ENCODE data around the gene ITGB1BP2.
A peak's percentile ranks its signal among the peaks of the same experiment; 100 is the strongest.
"Not testable (repeated sequence)": the region's sequence is repeated elsewhere in the genome, so short reads cannot be mapped to it uniquely, and the experiment has no call there.

Gene ITGB1BP2

GRCh38 chrX:71301195-71301924, at the start of gene ITGB1BP2:
Gene ITGB1BP2, plus strand, starts transcription at chrX:71301750. Its CDS starts 57 bp downstream, at chrX:71301807.
- DNase-seq (ENCODE audit: low read depth), result no peak

DNA sequence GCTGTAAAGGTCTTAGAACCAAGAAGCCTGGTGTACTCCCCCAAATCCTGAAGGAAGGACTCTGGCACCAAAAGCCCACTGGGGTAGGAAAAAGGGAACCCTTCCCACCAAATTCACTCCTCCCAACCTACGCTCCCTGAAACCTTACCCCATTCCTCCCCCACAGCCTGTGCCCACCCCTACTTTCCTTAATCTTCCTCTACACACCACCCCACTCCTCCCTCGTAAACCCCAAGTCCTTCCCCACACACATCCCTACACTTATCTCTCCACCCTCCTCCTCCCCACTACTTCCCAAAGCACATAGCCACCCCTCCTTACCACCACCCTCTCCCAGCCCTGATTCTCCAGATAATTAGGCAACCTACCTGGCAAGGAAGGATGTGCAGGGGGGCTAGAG, 49.3 kb upstream of the ITGB1BP2 start:
- DNase-seq (ENCODE audit: low read depth), result no peak

GRCh38 chrX:71253253-71254091, 48.1 kb upstream of the ITGB1BP2 start:
- DNase-seq (ENCODE audit: low read depth), result peak; percentile 35

- peak; percentile 74 for DNase-seq (ENCODE audit: low read depth)
Observed at GRCh38 chrX:71254092-71254963, 47.2 kb upstream of the ITGB1BP2 start, which contains the start of gene ZMYM3. Gene ZMYM3, minus strand, starts transcription at chrX:71254140. Its CDS starts 885 bp downstream, at chrX:71253255.

DNA sequence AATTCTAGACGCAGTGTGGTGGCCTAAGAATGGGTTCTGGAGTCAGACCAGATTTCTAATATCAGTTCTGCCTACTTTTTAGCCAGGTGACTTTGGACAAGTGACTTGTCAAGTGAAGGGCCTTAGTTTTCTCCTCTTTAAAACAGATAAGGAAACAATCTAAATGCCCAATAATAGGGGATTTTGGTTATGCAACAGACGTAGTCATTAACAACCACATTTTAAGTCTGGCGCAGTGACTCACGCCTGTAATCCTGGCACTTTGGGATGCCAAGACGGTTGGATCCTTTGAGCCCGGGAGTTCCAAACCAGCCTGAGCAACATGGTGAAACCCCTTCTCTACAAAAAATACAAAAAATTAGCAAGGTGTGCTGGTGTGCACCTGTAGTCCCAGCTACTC, 45.5 kb upstream of the ITGB1BP2 start:
- no peak for DNase-seq (ENCODE audit: low read depth)

- DNase-seq (ENCODE audit: low read depth), result no peak
Observed at GRCh38 chrX:71256856-71257255, 44.7 kb upstream of the ITGB1BP2 start.

DNA sequence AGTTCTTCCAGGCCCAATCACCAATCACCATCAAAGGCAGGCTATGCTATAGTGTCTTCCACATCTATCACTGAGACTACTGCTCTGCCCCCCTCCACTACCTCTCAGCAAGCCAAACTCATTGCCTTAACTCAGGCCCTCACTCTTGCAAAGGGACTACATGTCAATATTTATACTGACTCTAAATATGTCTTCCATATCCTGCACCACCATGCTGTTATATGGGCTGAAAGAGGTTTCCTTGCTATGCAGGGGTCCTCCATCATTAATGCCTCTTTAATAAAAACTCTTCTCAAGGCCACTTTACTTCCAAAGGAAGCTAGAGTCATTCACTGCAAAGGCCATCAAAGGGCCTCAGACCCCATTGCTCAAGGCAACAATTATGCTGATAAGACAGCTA, 32.9 kb upstream of the ITGB1BP2 start:
- DNase-seq (ENCODE audit: low read depth), result not testable (repeated sequence)

- DNase-seq (ENCODE audit: low read depth), result no peak
Observed at GRCh38 chrX:71269801-71270395, 31.7 kb upstream of the ITGB1BP2 start.

DNA sequence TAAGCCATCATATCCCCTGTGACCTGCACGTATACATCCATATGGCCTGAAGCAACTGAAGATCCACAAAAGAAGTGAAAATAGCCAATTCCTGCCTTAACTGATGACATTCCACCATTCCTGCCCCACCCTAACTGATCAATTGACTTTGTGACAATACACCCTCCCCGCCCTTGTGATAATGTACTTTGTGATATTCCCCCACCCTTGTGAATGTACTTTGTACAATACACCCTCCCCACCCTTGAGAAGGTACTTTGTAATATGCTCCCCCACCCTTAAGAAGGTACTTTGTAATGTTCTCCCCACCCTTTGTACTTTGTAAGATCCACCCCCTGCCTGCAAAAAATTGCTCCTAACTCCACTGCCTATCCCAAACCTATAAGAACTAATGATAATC, 29.2 kb upstream of the ITGB1BP2 start:
- not testable (repeated sequence) for DNase-seq (ENCODE audit: low read depth)

- DNase-seq (ENCODE audit: low read depth), result not testable (repeated sequence)
Observed at GRCh38 chrX:71281300-71281699, 20.2 kb upstream of the ITGB1BP2 start.

DNA sequence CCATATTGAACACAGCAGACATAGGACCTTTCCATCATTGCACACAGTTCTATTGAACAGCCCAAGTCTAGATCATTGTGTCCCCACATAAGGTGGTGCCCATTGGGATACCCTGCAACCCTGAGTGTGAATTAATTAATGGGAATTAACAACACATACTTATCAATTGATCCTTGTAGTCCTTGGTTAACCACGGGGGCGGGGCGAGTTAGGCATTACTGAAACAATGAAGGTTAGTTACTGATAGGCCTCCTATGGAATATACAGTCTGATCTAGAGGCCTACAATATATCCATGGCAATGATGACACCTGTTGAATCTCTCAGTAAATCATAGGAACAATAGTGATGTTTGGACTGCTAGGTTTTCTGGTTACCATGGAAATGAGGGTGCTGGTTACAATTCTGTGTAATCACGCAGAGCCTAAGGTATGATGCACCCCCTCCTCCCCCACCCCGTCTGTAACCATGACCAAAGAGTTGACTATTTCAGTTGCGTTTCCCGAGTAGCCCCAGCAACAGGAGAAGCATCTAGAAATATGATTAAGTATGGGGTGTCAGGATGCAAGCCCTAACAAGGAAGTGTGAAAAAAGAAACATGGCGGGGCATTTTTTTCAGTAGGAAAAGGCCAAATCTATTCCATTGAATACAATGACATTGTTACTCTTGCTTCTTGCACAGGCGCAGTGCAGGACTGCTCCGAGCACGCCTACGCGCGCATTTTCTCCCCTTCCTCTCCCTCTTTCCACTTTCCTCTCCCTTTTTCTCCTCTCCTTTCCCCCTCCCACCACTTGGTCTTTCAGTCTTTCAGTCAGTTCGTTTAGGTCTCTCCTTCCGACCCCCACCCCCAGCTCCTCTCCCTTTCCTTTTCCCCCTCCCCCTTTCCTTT, 18.8 kb upstream of the ITGB1BP2 start:
- peak; percentile 55 for DNase-seq (ENCODE audit: low read depth)

DNA sequence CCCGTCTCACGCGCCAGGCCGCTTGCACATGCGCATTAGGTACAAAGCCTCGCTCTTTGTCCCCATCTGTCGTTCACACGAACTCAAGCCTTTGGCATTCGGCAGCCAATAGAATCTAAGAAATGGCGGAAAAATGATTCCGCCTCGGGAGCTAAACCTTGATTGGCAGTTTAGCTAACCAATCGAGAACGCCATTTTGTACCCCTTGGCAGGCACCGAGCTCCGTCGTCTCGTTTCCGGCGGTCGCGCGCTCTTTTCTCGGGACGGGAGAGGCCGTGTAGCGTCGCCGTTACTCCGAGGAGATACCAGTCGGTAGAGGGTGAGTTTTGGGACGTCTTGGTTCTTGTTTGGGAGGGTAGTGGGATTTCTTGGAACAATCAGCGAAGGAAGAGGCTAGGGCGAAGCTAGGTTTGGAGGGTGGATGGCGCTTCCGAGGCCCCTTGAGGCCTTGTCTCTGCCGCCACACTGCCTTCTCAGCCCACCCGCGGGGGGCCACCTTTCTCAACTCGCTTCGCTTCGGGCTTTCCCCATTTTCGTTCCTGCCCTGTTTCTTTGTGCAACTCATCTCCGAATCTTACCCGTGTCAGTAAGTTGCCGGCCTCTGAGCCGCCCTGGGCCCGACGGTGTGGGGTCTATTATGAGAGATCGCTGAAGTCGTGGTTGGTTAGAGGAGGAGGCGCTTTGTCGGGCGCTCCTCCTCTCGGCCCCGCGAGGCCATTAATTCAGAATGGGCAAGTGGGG, 18.0 kb upstream of the ITGB1BP2 start, which contains the start of gene NONO:
TSS of gene NONO (plus strand) at position 233 of the 741 bp plus-strand sequence. CDS start 7,003 bp downstream, outside the sequence.
- DNase-seq (ENCODE audit: low read depth), result peak; percentile 70

DNA sequence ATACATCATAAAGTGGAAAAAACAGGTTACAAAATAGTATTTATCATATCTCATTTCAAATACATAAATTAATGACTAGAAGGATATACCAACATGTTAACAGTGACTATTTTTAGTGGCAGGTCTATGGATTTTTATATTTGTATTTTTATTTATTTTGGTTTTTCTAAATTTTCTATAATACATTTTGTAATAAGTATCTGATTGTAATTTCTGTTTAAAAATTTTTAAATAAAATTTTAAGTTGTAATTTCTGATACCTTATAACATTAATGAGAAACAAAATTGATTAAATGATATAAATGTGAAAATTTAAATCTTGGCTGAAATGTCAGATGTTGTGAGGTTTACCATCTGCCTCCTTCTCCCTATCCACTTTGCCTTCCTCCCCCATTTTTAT, 15.6 kb upstream of the ITGB1BP2 start:
- DNase-seq (ENCODE audit: low read depth), result no peak

GRCh38 chrX:71291381-71291780, 10.2 kb upstream of the ITGB1BP2 start:
- no peak for DNase-seq (ENCODE audit: low read depth)

DNA sequence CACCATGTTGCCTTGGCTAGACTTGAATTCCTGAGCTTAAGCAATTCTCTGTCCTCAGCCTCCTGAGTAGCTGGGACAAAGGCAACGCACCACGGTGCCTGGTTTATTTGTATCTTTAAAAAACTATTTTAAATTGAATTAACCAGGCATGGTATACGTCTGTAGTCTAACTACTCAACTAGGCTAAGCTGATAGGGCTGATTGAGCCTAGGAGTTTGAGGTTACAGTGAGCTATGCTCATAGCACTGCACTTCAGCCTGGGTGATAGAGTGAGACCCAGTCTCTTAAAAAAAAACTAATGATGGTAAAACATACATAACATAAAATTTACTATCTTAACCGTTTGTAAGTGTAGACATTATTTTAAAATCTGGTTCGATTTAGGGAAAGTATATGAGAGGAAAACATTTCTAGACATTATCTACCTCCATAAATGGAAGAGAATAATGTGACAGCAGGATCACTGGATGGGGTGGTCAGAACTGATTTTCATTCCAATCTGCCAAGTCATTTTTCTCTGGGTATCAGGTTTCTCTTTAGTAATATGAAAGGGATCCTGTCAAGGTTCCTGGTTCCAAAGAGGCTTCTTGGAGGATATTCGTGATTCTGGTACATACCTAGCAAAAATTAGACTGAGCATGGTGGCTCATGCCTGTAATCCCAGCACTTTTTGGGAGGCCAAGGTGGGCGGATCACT, 8.7 kb upstream of the ITGB1BP2 start:
- no peak for DNase-seq (ENCODE audit: low read depth)

DNA sequence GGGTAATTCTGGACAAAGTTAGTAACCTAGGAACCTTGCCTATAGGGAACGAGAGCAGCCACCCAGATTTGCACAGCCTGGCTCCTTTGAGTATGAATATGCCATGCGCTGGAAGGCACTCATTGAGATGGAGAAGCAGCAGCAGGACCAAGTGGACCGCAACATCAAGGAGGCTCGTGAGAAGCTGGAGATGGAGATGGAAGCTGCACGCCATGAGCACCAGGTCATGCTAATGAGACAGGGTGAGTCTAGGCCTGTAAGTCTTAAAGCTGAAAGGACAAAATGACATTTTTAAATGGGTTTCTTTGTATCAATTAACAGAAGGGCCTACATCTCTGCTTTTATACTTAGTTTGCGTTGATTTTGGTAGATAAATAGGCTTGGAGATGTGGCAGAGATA, 4.7 kb upstream of the ITGB1BP2 start:
- no peak for DNase-seq (ENCODE audit: low read depth)

- no peak for DNase-seq (ENCODE audit: low read depth)
Observed at GRCh38 chrX:71298119-71298518, 3.4 kb upstream of the ITGB1BP2 start.

DNA sequence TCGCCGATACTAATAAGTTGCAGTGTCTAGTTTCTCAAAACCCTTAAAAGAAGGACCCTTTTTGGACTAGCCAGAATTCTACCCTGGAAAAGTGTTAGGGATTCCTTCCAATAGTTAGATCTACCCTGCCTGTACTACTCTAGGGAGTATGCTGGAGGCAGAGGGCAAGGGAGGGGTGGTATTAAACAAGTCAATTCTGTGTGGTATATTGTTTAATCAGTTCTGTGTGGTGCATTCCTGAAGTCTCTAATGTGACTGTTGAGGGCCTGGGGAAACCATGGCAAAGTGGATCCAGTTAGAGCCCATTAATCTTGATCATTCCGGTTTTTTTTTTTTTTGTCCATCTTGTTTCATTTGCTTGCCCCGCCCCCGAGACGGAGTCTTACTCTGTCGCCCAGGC, 1.5 kb upstream of the ITGB1BP2 start:
- not testable (repeated sequence) for DNase-seq (ENCODE audit: low read depth)

DNA sequence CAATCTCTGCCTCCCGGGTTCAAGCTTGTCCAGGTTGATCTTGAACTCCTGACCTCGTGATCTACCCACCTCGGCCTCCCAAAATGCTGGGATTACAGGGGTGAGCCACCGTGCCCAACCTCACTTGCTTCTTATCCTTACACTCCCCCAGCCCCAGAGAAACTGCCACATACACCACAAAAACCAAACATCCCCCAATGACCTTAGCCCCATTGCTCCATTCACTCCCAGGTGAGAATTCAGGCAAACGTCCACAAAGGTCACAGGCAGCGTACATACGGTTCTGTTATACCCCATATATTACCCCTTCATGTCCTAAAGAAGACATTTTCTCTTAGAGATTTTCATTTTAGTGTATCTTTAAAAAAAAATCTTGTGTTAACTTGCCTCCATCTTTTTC, 1.1 kb upstream of the ITGB1BP2 start:
- not testable (repeated sequence) for DNase-seq (ENCODE audit: low read depth)
